Brain microvascular endothelial cell (primary cell): ENCODE measurements around the gene FOXD4.
"Not testable (repeated sequence)": the region's sequence is repeated elsewhere in the genome, so short reads cannot be mapped to it uniquely, and the experiment has no call there.

Experiments
- DNase-seq: peaks from one replicate; pipeline ENCODE4 v3.0.0-alpha.2; 2020
- H3K27ac ChIP-seq: fragments of 250-450 bp; sonication (Bioruptor Pico); 2 replicates; pipeline ENCODE4 v1.5.1; 2020; ENCODE audit warnings: mild to moderate bottlenecking, moderate library complexity
- H3K27me3 ChIP-seq: fragments of 250-450 bp; sonication (Bioruptor Pico); replicated peaks from 2 replicates; pipeline ENCODE4 v1.5.1; 2020; ENCODE audit warnings: mild to moderate bottlenecking
- H3K36me3 ChIP-seq: fragments of 250-450 bp; sonication (Bioruptor Pico); replicated peaks from 2 replicates; pipeline ENCODE4 v1.5.1; 2020; ENCODE audit warnings: mild to moderate bottlenecking
- H3K4me3 ChIP-seq: 2 replicates; pipeline ENCODE4 v1.5.1; 2011; ENCODE audit warnings: low read depth, mild to moderate bottlenecking, control low read depth, low read length, moderate library complexity
- in situ Hi-C: cut with HindIII; loops from 2 replicates; pipeline ENCODE4 v1.10.0; 2017; ENCODE audit warnings: low sequenced_read_pairs, low pct_ligation_motif_present

FOXD4 gene

GRCh38 chr9:117995-118467, at the start of gene FOXD4:
FOXD4 (minus strand) TSS chr9:118417; CDS start chr9:118119, 298 bp downstream.
- in situ Hi-C loops, H3K36me3 ChIP-seq, DNase-seq, H3K4me3 ChIP-seq, H3K27ac ChIP-seq: not testable (repeated sequence)
- H3K27me3 ChIP-seq: peaks cover 20% of the 10 kb centered on the region

GRCh38 chr9:159871-160270, 41.7 kb upstream of the FOXD4 start:
- H3K4me3 ChIP-seq, H3K27ac ChIP-seq, H3K36me3 ChIP-seq, DNase-seq, in situ Hi-C loops, H3K27me3 ChIP-seq: not testable (repeated sequence)

DNA sequence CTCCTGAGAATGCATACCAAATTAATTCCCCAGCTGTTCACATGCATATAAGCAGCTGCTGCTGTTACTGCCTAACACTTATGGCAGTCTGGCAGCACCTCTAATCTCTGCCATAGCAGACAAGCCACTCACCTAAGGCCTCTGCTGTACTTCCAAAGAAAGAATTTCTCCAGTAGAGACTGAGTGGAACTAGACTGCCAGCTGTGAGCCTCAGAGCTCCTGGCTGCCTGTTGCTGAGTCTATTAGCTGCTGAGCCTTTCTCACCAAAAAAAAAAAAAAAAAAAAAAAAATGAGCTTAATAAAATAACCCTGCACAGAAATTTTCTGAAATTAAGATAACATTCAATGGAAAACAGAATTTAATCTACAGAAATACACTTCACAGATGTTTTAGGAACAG, 33.0 kb upstream of the FOXD4 start:
- H3K27me3 ChIP-seq, H3K27ac ChIP-seq, H3K36me3 ChIP-seq, DNase-seq, in situ Hi-C loops, H3K4me3 ChIP-seq: not testable (repeated sequence)

GRCh38 chr9:139880-140279, 21.7 kb upstream of the FOXD4 start:
- H3K27me3 ChIP-seq, in situ Hi-C loops, DNase-seq, H3K27ac ChIP-seq, H3K36me3 ChIP-seq, H3K4me3 ChIP-seq: not testable (repeated sequence)

DNA sequence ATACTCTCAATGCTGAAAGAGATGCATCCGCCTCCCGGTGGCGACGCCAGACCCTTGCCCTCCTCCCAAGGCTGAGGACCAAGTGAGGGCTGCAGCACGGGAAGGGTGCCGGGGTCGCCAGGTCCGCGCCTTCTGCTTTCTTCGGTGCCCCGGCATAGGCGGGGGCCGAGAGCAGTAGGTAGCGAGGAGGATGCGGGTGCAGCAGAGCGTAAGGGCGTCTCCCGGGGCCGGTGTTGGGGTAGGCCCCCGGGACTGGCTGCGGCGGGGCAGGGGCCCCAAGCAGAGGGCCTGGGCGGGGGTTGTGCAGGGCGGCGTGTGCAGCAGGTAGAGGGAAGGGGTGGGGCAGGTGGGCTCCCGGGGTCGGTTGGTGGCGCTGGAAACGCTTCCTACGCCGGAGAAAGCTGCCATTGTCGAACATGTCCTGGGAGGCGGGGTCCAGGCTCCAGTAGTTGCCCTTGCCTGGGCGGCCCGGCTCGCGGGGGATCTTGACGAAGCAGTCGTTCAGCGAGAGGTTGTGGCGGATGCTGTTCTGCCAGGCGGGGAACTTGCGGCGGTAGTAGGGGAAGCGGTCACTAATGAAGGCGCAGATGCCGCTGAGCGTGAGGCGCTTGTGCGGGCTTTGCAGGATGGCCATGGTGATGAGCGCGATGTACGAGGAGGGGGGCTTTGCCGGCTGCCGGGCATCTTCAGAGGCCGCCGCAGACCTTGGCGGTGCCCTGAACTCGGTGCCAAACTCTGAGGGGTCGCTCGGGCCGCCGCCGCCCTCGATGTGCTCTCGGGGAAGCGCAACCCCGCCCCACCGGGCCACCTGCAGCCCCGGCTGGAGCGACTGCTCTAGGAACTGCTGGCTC, 848 bp downstream of the FOXD4 start:
- H3K27ac ChIP-seq, in situ Hi-C loops, DNase-seq, H3K4me3 ChIP-seq, H3K36me3 ChIP-seq: not testable (repeated sequence)
- peaks cover 20% of the 10 kb centered on the region for H3K27me3 ChIP-seq

DNA sequence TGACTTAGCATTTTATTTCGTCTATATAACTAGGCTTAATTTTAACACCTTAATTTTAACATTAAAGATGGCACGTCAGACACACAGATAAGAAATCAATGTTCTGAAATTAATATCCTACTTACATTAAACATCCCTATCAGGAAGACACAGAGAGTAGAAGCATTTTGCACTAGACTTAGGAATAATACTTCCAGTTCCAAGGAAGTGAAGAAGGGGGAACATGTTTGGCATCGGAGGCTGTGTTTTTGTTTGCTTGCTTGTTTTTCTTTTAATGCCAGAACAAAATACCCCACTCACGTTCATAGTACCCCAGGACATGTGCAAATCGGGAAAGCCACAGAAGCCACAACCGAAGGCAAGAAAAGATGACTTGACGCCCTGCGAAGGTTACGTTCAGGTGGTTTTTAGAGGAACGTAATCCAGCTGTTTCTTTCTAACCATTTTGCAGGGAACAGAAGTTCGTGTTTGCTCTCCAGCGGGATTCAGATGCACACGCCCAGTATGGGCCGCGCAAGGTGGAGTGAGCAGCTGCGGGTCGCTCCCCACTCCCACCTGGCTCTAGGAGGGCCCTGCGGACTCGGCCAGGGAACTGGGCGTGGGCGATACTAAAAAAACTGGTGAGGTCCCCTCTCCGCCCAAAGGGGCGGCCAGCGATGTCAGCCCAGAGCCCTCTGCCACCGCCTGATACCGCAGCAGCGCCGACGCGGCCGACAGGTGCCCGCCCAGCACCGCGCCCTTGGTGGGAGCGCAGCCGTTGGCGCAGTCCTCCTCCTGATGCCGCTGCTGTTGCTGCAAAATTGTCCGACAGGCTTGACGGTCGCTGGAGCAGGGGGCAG, 1.8 kb downstream of the FOXD4 start:
- H3K27ac ChIP-seq, DNase-seq, in situ Hi-C loops, H3K4me3 ChIP-seq, H3K36me3 ChIP-seq: not testable (repeated sequence)
- H3K27me3 ChIP-seq: peaks cover 20% of the 10 kb centered on the region

DNA sequence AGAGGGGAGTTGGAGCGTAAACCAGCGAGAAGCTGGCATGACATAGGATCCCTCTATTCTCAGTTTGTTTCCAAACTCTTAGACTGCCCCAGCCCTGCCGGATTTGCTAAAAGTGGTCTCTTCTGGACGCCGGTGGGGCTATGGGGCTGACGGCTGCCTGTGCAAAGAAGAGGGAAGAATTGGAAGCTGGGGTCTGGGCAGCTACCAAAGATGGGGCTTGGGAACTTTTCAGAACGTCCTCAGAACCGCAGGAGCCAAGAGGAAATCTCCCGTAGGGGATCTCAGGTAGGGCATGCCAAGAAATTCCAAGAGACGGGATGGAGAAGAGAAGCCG, 3.1 kb downstream of the FOXD4 start:
- in situ Hi-C loops, H3K36me3 ChIP-seq, DNase-seq, H3K27ac ChIP-seq, H3K4me3 ChIP-seq: not testable (repeated sequence)
- H3K27me3 ChIP-seq: peaks cover 20% of the 10 kb centered on the region

DNA sequence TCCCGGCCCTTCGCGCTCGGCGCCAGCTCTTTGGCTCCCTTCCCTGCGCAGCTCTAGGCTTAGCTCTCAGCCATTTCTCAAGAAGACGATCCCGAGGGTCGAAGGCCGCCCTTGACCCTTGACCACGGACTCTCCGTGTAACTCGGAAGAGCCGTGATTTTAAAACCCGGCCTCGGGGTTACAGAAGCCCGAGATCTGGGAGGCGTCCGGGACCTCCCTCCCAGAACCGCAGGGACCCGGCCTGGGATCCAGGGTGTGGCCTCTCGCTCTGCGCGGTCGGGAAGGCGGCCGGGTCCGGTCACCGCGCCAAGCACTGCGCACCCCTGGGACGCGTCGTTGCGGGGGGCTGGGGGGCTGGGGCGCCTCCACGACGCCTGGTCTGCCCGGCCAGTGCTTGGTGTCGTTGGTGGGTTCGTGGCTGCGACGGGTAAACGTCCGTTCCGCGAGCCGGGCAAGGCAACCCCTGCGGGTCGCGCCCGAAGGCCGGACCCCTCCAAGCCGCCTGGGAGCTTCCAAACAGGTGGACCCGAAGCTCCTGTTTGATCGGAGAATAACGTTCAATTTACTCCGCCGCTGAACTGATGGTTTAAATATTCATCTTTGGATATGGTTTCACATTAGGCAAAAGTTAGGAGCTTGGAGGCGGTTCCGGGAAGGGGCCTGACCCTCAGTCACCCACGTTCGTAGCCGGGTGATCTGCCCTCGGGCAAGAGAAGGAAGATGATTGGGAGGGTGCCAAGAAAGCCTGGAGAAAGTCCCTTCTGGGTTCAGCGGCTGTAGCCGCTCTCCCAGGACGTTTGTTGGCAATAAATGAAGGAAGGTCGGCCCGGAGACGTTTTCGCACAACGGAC, 3.7 kb downstream of the FOXD4 start:
- DNase-seq, in situ Hi-C loops: not testable (repeated sequence)

DNA sequence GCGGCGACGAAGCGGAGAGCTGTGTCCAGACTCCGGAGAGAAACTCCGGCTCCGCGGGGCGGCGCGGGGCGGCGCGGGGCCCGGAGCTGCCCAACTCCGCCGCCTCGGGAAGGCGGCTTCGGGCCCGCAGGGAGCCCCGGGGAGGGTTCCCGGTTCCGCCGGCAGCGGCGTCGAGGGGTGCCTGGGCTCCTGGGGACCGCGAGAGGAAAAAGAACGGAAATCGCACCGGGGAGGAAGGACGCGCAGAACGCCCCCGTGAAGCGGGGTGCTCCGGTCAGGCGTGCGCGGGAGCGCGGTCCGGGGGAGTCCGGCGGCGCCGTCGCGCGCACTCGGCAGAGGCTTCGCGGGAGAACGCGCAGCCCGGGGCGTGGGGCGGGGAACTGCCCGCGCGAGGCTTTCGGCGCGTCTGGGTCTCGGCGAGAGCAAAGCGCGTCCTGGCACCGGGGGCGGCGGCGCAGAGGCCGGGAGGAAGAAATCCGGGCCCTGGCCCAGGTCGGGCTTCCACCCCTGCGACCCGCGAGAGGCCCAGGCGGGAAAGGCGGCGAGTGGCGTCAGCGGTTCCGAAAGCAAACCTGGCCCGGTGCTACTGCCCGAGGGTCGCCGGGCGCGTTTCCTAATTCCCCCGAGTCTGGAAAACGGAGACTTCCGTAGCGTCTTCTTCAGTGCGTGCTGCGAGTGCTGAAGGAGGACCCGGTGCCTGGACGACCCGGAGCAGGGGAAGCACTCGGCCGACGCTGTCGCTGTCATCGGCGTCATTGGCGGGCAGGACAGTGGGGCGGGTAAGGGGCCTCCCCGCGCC, 4.5 kb downstream of the FOXD4 start:
- peak overlapping the region; percentile 30 for H3K4me3 ChIP-seq
- H3K27ac ChIP-seq, DNase-seq, H3K36me3 ChIP-seq, in situ Hi-C loops: not testable (repeated sequence)
- peaks cover 23% of the 10 kb centered on the region for H3K27me3 ChIP-seq

More for the DNA sequence above, 3.7 kb downstream of the FOXD4 start:
- Histone ChIP-seq H3K27me3 (peaks cover 20% of the 10 kb centered on the region), H3K4me3 (peak overlapping the region; percentile 30)
- not testable (repeated sequence) for H3K36me3 ChIP-seq, H3K27ac ChIP-seq

- H3K27ac ChIP-seq, in situ Hi-C loops, H3K4me3 ChIP-seq, H3K36me3 ChIP-seq, DNase-seq: not testable (repeated sequence)
- peaks cover 23% of the 10 kb centered on the region for H3K27me3 ChIP-seq
Measured at GRCh38 chr9:112589-113467, 5.4 kb downstream of the FOXD4 start.

DNA sequence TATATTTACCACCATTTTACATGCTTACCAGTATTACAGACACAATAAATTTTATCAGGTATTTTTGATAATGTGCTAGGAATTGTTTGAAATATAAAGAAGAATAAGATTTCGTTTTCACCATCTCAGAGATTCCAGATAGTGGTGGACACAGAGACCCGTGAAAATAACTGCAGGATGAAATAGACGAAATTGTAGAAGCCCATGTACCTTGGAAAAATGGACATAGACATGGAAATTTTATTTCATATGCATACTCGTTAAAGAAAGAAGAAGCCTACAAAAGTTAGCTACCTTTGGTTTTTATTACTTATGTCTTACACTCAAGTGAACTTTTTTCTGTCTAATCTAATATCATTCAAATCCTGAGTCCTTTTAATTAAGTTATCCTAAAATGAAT, 7.5 kb downstream of the FOXD4 start:
- in situ Hi-C loops, H3K27ac ChIP-seq, H3K4me3 ChIP-seq, DNase-seq, H3K36me3 ChIP-seq: not testable (repeated sequence)
- H3K27me3 ChIP-seq: peaks cover 19% of the 10 kb centered on the region

DNA sequence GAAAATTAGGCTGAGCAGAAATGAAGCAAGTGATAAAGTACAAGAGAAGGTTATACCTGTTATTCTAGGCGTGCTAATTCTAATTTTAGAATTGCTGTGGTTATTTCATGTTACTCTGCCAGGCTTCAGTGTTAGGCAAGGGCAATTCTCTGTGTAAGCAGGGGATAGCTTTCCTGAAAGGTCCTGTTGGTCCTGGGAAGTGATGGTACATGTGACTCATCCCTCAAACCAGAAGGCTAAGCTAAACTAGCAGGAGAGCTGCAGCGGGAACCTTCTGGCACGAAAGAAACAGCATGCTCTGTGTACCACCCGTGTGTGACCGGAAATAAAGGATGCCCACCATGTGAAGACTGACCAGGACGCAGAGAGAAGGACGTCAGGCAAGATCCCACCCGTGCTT, 8.7 kb downstream of the FOXD4 start:
- in situ Hi-C loops, H3K36me3 ChIP-seq, H3K4me3 ChIP-seq, DNase-seq, H3K27ac ChIP-seq: not testable (repeated sequence)
- H3K27me3 ChIP-seq: peaks cover 14% of the 10 kb centered on the region
